Thymus (tissue), 11 donors: ENCODE data around the gene LAMB1. TPM values are rescaled to one million over a fixed set of nuclear protein-coding genes. Genes with fewer than 3 reads are reported as not detected.
A peak's percentile ranks its signal among the peaks of the same experiment; 100 is the strongest.

Experiments
- DNase-seq, 9 donors: peaks; one replicate each; pipeline ENCODE4 v3.0.0-alpha.2; 2013; ENCODE audit warnings: low spot score in 9 of 9, low read depth in 6 of 9, missing footprints in 1 of 9
- H3K27ac ChIP-seq, 2 donors: one replicate each; pipeline ENCODE4 v1.5.1; 2013; ENCODE audit warnings: control low read depth in 1 of 2, low read depth in 1 of 2, low read length in 1 of 2, mild to moderate bottlenecking in 1 of 2, moderate library complexity in 1 of 2
- H3K27me3 ChIP-seq, 2 donors: one replicate each; pipeline ENCODE4 v1.5.1; 2013; ENCODE audit warnings: low read length in 1 of 2; ENCODE audit not compliant: control insufficient read depth in 2 of 2, insufficient read depth in 1 of 2
- H3K36me3 ChIP-seq, 2 donors: one replicate each; pipeline ENCODE4 v1.5.1; 2013; ENCODE audit warnings: low read length in 1 of 2, mild to moderate bottlenecking in 1 of 2, moderate library complexity in 1 of 2; ENCODE audit not compliant: control insufficient read depth in 2 of 2, insufficient read depth in 2 of 2
- H3K4me1 ChIP-seq, 2 donors: one replicate each; pipeline ENCODE4 v1.5.1; 2013; ENCODE audit warnings: low read length in 2 of 2; ENCODE audit not compliant: control insufficient read depth in 2 of 2, insufficient read depth in 2 of 2
- H3K4me3 ChIP-seq, 2 donors: one replicate each; pipeline ENCODE4 v1.5.1; 2013; ENCODE audit warnings: low read length in 2 of 2, control low read depth in 1 of 2, mild to moderate bottlenecking in 1 of 2
- H3K9me3 ChIP-seq, 2 donors: one replicate each; pipeline ENCODE4 v1.5.1; 2013; ENCODE audit warnings: low read length in 1 of 2, mild to moderate bottlenecking in 1 of 2; ENCODE audit not compliant: control insufficient read depth in 2 of 2, insufficient read depth in 1 of 2
- WGBS: extraction: QIAGEN DNeasy Blood & Tissue Kit; methylation state at CpG from one replicate; pipeline ENCODE4 v1.1.7; 2013; 5-methylcytosine and 5-hydroxymethylcytosine counted together
- polyA plus RNA-seq: library from polyadenylated mRNA; stranded (reverse); fragments of 200-250 nt; gene quantifications from one replicate; pipeline ENCODE4 v1.2.3, GENCODE V29; 2013
- total RNA-seq: library from RNA; stranded (reverse); fragments of 120-200 nt; gene quantifications from one replicate; pipeline ENCODE4 v1.2.4, GENCODE V29; 2013
- donor health status: healthy.

LAMB1 gene
- total and polyA plus RNA-seq, 2 donors: 33.4 to 251 TPM

DNA sequence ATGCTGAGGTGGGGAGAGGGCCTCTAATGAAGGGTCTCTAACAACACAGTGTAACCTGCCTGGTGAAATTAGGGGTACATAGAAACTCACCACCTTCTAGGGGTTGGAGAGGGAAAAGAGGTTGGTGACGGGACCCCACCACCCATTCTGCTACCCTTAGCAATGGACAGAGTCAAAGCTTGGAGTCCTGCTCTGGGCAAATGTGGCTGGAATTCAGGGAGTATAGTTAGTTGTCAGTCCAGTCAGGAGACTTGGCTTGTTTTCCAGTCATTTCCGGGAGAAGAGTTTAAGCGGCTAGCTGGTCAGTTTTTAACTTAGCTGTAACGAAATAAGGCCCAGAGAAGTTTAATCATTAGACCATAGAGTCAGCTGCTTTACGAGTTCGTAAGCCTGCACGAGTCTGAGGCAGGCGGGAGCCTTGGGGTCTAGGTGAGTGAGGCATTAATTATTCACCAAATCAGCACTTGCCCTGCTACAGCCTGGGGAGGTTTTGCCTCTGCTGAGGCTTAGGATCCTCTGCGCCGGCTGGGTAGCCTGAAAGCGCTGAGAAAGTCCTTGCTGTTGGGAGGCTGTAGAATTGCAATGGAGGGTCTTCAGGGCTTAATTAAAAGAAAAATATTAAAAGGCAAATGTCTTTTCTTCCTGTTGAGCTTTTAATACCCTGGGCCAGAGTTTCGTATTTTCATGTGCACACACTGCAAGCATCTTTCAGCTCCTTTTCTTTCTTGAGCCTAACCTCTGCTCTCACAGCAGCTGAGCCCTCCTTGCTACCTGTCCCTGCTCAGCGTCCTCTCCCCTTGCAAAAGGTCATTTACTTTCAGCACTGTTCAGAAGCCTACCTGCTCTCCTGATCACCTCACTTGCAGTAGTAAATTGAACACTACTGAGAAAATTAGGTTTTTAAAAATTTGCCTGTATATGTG lies 1.5 kb upstream of the LAMB1 start:
- 35% methylated on average over 13 of the region's 13 CpGs for WGBS
- H3K27ac ChIP-seq: no peak overlapping the region
- H3K9me3 ChIP-seq: peaks cover 1 to 10% of the 10 kb centered on the region in 2 donors
- H3K27me3 ChIP-seq: peaks cover 35 to 78% of the 10 kb centered on the region in 2 donors
- H3K4me1 ChIP-seq: peaks cover 9 to 20% of the 10 kb centered on the region in 2 donors
- H3K36me3 ChIP-seq: no peaks in the 10 kb centered on the region
- H3K4me3 ChIP-seq: no peak overlapping the region
- no peak for DNase-seq

DNA sequence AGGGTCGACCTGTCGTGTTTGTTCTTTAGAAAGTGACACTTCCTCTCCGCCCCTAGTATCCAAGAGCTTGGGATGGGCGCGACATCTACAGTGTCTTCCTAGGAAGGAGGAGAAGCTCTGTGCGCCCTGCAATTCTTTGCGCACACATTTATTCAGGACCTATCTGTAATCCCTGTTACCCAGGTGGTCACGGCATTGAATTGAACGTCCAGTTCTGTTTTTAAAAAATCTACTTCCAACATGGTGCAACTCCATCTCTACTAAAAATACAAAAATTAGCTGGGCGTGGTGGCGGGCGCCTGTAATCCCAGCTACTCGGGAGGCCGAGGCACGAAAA lies 606 bp upstream of the LAMB1 start:
- peaks cover 35 to 83% of the 10 kb centered on the region in 2 donors for H3K27me3 ChIP-seq
- 23% methylated on average over 15 of the region's 15 CpGs for WGBS
- no peak for DNase-seq
- no peaks in the 10 kb centered on the region for H3K36me3 ChIP-seq
- H3K4me3 ChIP-seq: peak overlapping the region in 1 of 2 donors; percentile 34
- H3K27ac ChIP-seq: no peak overlapping the region
- peaks cover 1 to 10% of the 10 kb centered on the region in 2 donors for H3K9me3 ChIP-seq
- H3K4me1 ChIP-seq: peaks cover 9 to 20% of the 10 kb centered on the region in 2 donors

DNA sequence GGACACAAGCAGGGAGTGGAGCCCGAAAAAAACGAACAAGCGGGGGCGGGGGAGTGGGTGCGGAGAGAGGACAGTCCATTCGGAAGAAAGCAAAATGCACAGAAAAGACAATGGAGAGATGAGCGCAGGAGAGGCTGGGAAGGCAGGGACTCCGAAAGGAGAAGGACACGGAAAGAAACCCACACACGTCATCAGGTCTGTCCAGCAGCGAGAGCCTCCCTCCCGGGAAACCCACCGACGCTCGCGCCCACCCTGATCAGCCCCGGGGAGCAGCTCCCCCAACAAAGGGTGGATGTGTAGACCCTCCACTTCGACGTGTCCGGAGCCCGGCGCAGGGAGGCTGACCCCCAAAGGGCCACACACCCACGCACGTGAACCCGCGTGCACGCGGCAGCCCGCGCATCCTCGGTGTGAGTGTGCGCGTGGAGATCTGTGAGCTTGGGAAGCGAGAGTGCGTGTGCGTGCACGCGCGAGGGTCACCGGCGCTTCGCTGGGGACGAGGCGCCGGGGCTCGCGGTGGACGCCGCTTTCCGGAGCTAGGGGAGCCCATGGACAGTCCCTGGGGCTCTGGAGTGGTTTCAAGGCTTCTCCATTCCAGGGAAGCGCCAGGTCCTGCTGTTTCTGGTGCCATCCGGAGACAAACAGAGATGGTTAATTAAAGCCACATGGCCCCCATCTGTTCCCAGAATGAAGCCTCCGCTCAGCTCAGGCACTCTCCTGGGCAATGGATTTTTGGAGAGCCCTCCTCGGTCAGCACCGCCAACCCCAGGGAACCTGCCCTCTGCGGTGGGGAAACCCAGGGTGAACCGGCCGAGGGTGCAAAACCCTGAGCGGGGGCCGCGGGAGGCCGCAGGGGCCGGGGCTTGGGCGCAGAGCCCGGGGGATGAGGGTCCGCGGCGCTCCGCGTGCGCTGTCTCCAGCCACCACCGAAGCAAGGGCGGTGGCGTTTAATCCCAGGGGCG lies 916 bp downstream of the LAMB1 start:
- H3K4me1 ChIP-seq: peaks cover 9 to 20% of the 10 kb centered on the region in 2 donors

DNA sequence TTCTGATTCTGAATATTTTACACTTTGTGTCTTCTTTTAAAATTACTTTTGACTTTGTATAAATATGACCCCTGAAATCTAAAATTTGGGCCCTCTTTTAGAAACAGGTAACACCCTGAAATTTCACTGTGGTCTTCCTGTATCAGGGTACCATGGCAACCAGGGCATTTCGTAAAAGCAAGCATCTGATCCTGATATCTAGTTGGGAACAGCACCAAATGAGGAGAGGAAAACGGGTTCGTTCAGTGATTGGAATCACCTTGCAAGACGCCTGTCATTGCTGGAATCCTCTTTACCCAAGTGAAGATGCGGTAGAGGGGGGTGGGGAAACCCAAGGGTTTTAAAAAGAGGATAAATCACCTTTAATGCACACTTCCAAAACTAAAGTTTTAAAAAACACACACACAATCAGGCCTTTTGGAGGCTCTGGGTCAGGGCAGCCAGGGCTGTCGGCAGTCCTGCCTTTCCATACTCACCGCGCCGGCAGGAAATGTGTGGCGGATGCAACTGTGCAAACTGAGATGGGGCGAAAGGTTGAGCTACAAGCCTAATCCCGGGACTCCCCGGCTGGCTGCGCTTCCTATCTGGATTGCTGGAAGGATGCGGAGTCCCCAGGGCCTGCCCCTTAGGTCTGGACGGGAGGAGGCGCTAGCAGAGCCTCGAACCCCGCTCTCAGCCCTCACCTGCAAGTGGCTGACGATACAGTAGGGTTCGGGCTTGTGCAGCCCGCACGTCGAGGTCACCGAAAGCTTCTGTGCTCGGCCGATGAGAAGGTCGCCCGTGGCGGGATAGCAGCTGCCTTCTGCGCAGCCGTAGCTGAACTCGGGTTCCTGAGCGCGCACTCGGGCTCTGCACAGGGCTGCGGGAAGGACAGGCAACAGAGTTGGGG lies 1.8 kb downstream of the LAMB1 start:
- peak overlapping the region in 1 of 2 donors; percentile 12 for H3K27ac ChIP-seq
- peak overlapping the region; percentile 34 to 48 for H3K4me3 ChIP-seq
- H3K27me3 ChIP-seq: peaks cover 35 to 69% of the 10 kb centered on the region in 2 donors
- H3K36me3 ChIP-seq: no peaks in the 10 kb centered on the region
- WGBS: 18% methylated on average over 37 of the region's 37 CpGs
- DNase-seq: no peak
- peaks cover 9 to 20% of the 10 kb centered on the region in 2 donors for H3K4me1 ChIP-seq
- peaks cover 1 to 10% of the 10 kb centered on the region in 2 donors for H3K9me3 ChIP-seq

More for the DNA sequence above, 916 bp downstream of the LAMB1 start:
- H3K27ac ChIP-seq: peak overlapping the region; percentile 30 to 68
- H3K4me3 ChIP-seq: peak overlapping the region; percentile 34 to 48
- WGBS: 2% methylated on average over 75 of the region's 75 CpGs
- peaks cover 1 to 10% of the 10 kb centered on the region in 2 donors for H3K9me3 ChIP-seq
- H3K36me3 ChIP-seq: no peaks in the 10 kb centered on the region
- no peak for DNase-seq
- peaks cover 35 to 78% of the 10 kb centered on the region in 2 donors for H3K27me3 ChIP-seq

DNA sequence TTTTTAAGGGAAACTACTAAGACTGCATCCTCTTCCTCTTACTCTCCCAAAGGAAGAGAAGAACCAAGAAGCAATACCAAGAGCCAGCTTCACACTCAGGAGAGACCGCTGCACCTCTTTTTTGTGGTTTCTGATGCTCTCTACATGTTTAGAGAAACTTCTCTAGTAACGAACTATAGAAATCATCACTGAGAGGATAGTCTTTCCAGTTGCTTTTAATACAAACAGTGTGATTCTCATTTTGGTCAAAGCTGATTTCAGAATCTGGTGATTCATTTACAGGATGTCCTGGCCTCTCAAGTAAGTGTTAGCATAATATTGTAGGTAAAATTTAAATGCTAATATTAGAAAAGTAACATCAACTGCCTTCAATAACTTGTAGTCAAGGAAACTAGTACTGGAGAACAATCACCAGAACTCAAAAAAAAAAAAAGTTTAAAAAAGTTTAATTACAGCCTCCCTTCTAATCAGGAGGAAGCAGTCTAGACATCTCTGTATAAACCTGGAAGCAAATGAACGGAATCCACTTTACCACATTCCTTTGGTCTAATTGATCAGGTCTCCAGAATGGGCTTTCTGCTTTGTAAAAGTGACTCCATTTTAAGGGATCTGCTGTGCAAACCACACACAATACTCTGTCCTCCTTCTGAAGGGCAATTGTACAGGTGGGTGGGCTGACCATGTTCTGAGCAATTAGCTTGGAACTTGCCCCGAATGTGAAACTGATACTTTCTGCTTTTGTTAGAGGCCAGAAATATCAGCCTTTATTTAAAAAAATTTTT lies 3.0 kb downstream of the LAMB1 start:
- Histone ChIP-seq H3K27me3 (peaks cover 31 to 61% of the 10 kb centered on the region in 2 donors), H3K36me3 (no peaks in the 10 kb centered on the region), H3K27ac (no peak overlapping the region), H3K4me3 (no peak overlapping the region), H3K9me3 (peaks cover 1 to 10% of the 10 kb centered on the region in 2 donors), H3K4me1 (peaks cover 9 to 20% of the 10 kb centered on the region in 2 donors)
- DNase-seq: no peak
- WGBS: 53% methylated on average over 4 of the region's 4 CpGs

DNA sequence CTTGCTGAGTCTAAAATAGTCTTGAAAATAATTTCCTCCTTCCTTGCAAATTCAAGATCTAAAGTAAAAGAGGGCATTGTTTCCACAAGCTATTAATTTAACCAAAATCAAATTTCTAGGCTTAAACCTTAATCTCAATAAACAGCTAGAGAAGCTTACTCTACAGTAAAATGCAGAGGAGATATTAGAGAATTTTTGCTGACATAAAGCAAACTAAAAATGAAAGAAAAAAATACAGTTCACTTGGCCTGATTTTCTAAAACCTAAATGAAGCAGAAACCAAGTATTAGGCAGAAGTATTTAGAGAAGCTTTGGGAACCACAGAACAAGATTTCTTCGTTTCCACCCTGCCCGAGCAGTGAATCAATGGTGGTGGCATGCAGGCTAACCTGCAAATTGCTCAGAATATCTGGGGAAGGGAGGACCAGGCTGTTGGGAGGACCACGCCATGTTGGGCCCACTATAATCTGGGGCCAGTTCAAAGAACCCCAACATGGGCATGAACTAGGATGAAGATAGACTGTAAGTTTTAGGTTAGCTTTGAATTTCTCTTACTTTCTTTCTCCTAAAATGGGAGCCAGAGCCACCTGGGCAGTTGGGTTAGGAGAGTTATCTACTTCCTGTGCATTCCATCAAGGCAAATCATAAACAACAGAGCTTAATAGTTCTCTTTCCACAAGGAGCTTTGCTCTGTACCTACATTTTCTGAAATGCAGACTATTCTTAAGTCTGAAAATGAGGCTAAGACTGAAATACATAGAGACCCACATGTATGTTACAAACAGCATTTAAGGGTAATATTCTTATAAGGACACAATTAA lies 4.1 kb downstream of the LAMB1 start:
- Histone ChIP-seq H3K9me3 (peaks cover 0 to 10% of the 10 kb centered on the region in 2 donors), H3K36me3 (no peaks in the 10 kb centered on the region), H3K4me3 (no peak overlapping the region), H3K27ac (no peak overlapping the region), H3K4me1 (peaks cover 9 to 20% of the 10 kb centered on the region in 2 donors), H3K27me3 (peaks cover 22 to 50% of the 10 kb centered on the region in 2 donors)
- DNase-seq: no peak
- WGBS: 93% methylated on average over 3 of the region's 3 CpGs

DNA sequence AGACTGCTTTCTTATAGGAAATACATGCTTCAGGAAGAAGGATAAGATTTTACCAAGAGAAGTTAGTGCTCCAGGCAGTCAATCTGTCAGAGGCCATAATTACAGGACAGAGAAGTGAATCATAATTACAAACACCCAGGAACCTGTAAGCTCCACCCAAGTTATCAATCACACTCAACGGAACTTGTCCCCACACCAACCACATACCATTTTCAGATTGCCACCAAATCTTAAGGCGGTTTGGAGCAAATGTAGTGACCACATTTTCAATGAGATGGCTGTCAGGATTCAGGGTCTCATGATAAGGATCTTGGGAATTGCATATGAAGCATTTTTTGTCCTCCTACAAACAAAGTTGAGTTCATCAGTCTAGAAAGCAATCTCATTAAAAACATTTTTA lies 4.8 kb downstream of the LAMB1 start:
- no peaks in the 10 kb centered on the region for H3K36me3 ChIP-seq
- DNase-seq: no peak
- no peak overlapping the region for H3K27ac ChIP-seq
- H3K27me3 ChIP-seq: peaks cover 15 to 43% of the 10 kb centered on the region in 2 donors
- H3K4me3 ChIP-seq: no peak overlapping the region
- peaks cover 9 to 20% of the 10 kb centered on the region in 2 donors for H3K4me1 ChIP-seq
- H3K9me3 ChIP-seq: peaks cover 0 to 10% of the 10 kb centered on the region in 2 donors
- WGBS: 90% methylated on average over 2 of the region's 2 CpGs
